ENCODE data around the gene MAL. TPM values are rescaled to one million over a fixed set of nuclear protein-coding genes. Genes with fewer than 3 reads are reported as not detected.
A peak's percentile ranks its signal among the peaks of the same experiment; 100 is the strongest.

The MAL gene
- total and polyA plus RNA-seq, 2 of the 13 experiments (the other 11 are each of a cell fraction or from before 2014, with no cell fraction given): not detected

- TF ChIP-seq ZNF784 (CRISPR knock-in tag; IDR thresholded peaks at IDR 0.05; ENCODE audit: borderline replicate concordance): no peak
- no peak for TF ChIP-seq SNAPC5 (CRISPR knock-in tag; IDR thresholded peaks at IDR 0.05; ENCODE audit: borderline replicate concordance)
- TF ChIP-seq ARID2 (CRISPR knock-in tag; IDR thresholded peaks at IDR 0.05; ENCODE audit: borderline replicate concordance): no peak
- no peak for TF ChIP-seq TBP (CRISPR knock-in tag; IDR thresholded peaks at IDR 0.05)
- TF ChIP-seq KLF16 (CRISPR knock-in tag; IDR thresholded peaks at IDR 0.05): no peak
- no peak for TF ChIP-seq BORCS8-MEF2B (CRISPR knock-in tag; IDR thresholded peaks at IDR 0.05)
- TF ChIP-seq MED13 (CRISPR knock-in tag; IDR thresholded peaks at IDR 0.05): no peak
Measured at GRCh38 chr2:95024371-95024770, 1.1 kb upstream of the MAL start (continued).

GRCh38 chr2:95024960-95025405, 525 bp upstream of the MAL start:
- Histone ChIP-seq H3K9me3 (ENCODE audit: low read length) (no peaks in the 10 kb centered on the region), H3K4me1 (ENCODE audit: insufficient read depth, low read length) (peaks cover 5% of the 10 kb centered on the region; the same call in 1 of the 2 replicates), H3K27me3 (ENCODE audit: control insufficient read depth in 1 of 2, insufficient read depth in 2 of 2, low read length in 2 of 2) (peaks cover 15 to 80% of the 10 kb centered on the region in 2 experiments; a peak in 4 of 5 replicates), H3K36me3 (replicated peaks in 1 of 2; ENCODE audit: control insufficient read depth in 1 of 2, insufficient read depth in 2 of 2, low read length in 2 of 2) (no peaks in the 10 kb centered on the region), H2AFZ (ENCODE audit: low read length) (no peak overlapping the region), H3K27ac (ENCODE audit: extremely low read length, insufficient read depth, low read length) (no peak overlapping the region), H3K79me2 (ENCODE audit: insufficient read depth, low read length) (no peaks in the 10 kb centered on the region), H3K4me2 (ENCODE audit: low read depth, low read length) (no peak overlapping the region), H4K20me1 (ENCODE audit: insufficient read depth, low read length) (no peaks in the 10 kb centered on the region; the same call in 1 of the 2 replicates), H3K4me3 (replicated peaks in 1 of 3; ENCODE audit: insufficient read depth in 1 of 3, low read depth in 2 of 3, low read length in 3 of 3) (no peak overlapping the region), H3K9ac (ENCODE audit: insufficient read depth, low read depth, low read length) (no peak overlapping the region)
- DNase-seq (ENCODE audit: low spot score) (no peak), ATAC-seq (0 out of 3 replicates have a peak, but pooled peaks have one; percentile 12), FAIRE-seq (no peak)
- ChIA-PET CTCF (ENCODE audit: low intra/inter-chr PET ratio, low total read pairs) (interaction anchor here (0.7 to 1.7 kb wide), 2 partner anchors 55 to 90 kb away, joined by 3 read pairs; no protein-coding TSS in a partner anchor), POLR2A (no interaction called here)
- whole genome bisulfite sequencing (ENCODE audit: low lambda C conversion rate): 28% methylated on average over 18 of the region's 30 CpGs
- TF ChIP-seq HNRNPLL (IDR thresholded peaks at IDR 0.05; ENCODE audit: low read depth, low read length, poor library complexity, severe bottlenecking) (peak; percentile 16), ZNF607 (CRISPR knock-in tag; IDR thresholded peaks at IDR 0.05; ENCODE audit: borderline replicate concordance) (no peak)
- BruUV-seq (replicated peaks): no TSS peak
- in situ Hi-C loops (cut with HindIII; ENCODE audit: extremely low pct_ligation_motif_present, low pct_unique_long_range_greater_than_20kb) (loop anchor here (10.0 kb wide), 1 partner anchor 50 kb away; no protein-coding TSS in a partner anchor), intact Hi-C loops (cut with micrococcal nuclease; ENCODE audit: unreplicated experiment) (no loop called here)

Data from HepG2 (cell line).